Muscle layer of colon (tissue), 2 donors: ENCODE measurements around the gene NME9.
A peak's percentile ranks its signal among the peaks of the same experiment; 100 is the strongest.

Experiments used
- H3K27ac ChIP-seq: one replicate; pipeline ENCODE4 v1.7.0; 2013; ENCODE audit warnings: low read depth, mild to moderate bottlenecking, low read length, moderate library complexity
- H3K27me3 ChIP-seq, 2 donors: one replicate each; pipeline ENCODE4 v1.7.0; 2013; ENCODE audit warnings: low read length in 2 of 2, mild to moderate bottlenecking in 2 of 2; ENCODE audit not compliant: insufficient read depth in 2 of 2, control insufficient read depth in 1 of 2
- H3K36me3 ChIP-seq: one replicate; pipeline ENCODE4 v1.7.0; 2013; ENCODE audit warnings: mild to moderate bottlenecking, low read length; ENCODE audit not compliant: insufficient read depth
- H3K4me1 ChIP-seq: one replicate; pipeline ENCODE4 v1.7.0; 2013; ENCODE audit warnings: mild to moderate bottlenecking, low read length; ENCODE audit not compliant: insufficient read depth
- H3K4me3 ChIP-seq, 2 donors: one replicate each; pipeline ENCODE4 v1.7.0; 2013; ENCODE audit warnings: low read length in 2 of 2, low read depth in 1 of 2, mild to moderate bottlenecking in 1 of 2, moderate library complexity in 1 of 2
- H3K9ac ChIP-seq: one replicate; pipeline ENCODE4 v1.7.0; 2013; ENCODE audit warnings: low read length
- H3K9me3 ChIP-seq: one replicate; pipeline ENCODE4 v1.7.0; 2013; ENCODE audit warnings: mild to moderate bottlenecking, low read length
- donor health status: abdominal sarcoma.
- donor health status: Adenocarcinoma of cecum.

Gene NME9

GRCh38 chr3:138359919-138360868 is 30.5 kb upstream of the NME9 start:
- no peak overlapping the region for H3K9ac ChIP-seq
- no peaks in the 10 kb centered on the region for H3K27me3 ChIP-seq
- H3K36me3 ChIP-seq, result no peaks in the 10 kb centered on the region
- H3K4me1 ChIP-seq, result peaks cover 16% of the 10 kb centered on the region
- H3K27ac ChIP-seq, result no peak overlapping the region
- no peaks in the 10 kb centered on the region for H3K9me3 ChIP-seq
- no peak overlapping the region for H3K4me3 ChIP-seq

GRCh38 chr3:138359148-138359918 is 29.7 kb upstream of the NME9 start:
- Histone ChIP-seq H3K27ac (no peak overlapping the region), H3K9ac (no peak overlapping the region), H3K4me3 (no peak overlapping the region), H3K4me1 (peaks cover 15% of the 10 kb centered on the region), H3K9me3 (no peaks in the 10 kb centered on the region), H3K27me3 (no peaks in the 10 kb centered on the region), H3K36me3 (no peaks in the 10 kb centered on the region)

DNA sequence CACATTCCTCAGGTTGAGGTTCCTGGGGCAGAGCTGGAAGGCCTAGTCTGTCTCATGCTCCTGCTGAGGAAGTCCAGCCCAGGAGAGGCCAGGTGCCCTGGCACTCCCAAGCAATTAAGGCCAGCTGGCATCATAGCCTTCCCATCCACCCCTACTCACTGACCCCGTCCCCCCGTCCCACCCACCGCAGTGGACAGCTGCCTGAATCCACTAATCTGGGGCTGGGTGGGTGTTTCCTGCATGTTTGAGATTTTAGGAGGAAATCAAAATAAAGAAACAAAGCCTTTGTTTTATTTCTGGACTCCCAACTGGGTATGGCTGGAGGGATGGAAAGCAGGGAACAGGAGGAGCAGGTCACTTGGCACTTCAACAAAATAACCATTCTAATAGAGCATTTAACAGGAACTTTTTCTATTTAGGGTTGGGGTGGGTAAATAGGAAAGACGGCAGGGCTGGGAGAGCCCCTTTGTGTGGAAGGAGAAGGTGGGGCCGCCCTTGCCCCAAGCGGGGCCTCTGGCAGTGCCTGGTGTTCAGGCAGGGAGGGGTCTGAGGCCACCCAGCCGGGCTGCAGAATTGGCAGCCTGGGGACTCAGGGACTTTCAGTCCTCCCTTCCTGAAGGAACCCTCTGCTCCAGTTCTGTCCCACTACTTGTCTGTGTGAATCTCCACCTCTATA is 27.2 kb upstream of the NME9 start:
- no peak overlapping the region for H3K9ac ChIP-seq
- H3K27ac ChIP-seq, result no peak overlapping the region
- H3K4me1 ChIP-seq, result peaks cover 15% of the 10 kb centered on the region

DNA sequence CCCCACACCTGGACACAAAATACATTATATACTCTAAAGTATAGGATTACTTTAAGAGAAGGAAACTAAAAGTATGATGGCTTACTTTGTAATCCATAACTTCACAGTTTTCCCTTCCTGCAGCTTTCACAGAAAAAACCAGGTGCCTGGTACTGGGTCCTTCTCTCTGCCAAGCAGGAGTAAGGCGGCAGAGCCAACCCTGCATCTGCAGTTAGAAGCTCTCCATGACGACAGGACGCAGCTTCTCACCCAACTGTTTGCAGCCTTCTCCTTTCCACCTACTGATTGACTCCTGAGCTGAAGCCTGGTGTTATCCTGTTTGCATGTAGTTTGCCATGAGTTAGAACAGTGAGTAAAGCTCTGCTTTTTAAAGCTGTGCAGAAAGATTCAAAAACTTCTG is 25.4 kb upstream of the NME9 start:
- H3K4me1 ChIP-seq, result peaks cover 21% of the 10 kb centered on the region

More for the DNA sequence above, 27.2 kb upstream of the NME9 start:
- no peak overlapping the region for H3K4me3 ChIP-seq
- H3K9me3 ChIP-seq, result no peaks in the 10 kb centered on the region
- no peaks in the 10 kb centered on the region for H3K27me3 ChIP-seq
- no peaks in the 10 kb centered on the region for H3K36me3 ChIP-seq

DNA sequence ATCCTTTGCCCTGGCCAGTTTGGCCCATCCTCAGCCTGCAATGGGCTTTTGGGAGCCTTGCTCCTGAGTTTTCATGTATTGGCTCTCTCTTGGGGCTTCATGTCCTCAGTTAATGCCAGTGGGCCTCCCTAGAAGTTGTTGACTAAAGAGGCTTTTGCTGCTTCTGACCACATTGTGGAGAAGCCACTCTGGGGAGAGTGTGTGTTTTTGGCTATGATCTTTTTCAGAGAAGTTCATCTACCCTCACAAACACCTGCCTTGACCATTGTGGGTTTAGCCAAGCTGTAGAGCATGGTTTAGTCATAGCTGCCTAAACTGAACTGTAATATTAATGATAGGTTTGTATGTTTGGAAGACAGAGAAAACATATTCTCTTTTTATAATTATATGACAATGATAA is 24.7 kb upstream of the NME9 start:
- no peaks in the 10 kb centered on the region for H3K9me3 ChIP-seq
- no peaks in the 10 kb centered on the region for H3K36me3 ChIP-seq
- H3K4me3 ChIP-seq, result no peak overlapping the region
- peaks cover 24% of the 10 kb centered on the region for H3K4me1 ChIP-seq
- no peak overlapping the region for H3K27ac ChIP-seq
- no peaks in the 10 kb centered on the region for H3K27me3 ChIP-seq
- no peak overlapping the region for H3K9ac ChIP-seq

More for the DNA sequence above, 25.4 kb upstream of the NME9 start:
- Histone ChIP-seq H3K27me3 (no peaks in the 10 kb centered on the region), H3K9ac (no peak overlapping the region), H3K27ac (no peak overlapping the region), H3K36me3 (no peaks in the 10 kb centered on the region), H3K4me3 (no peak overlapping the region), H3K9me3 (no peaks in the 10 kb centered on the region)

GRCh38 chr3:138351916-138352550 is 22.4 kb upstream of the NME9 start:
- peaks cover 16% of the 10 kb centered on the region for H3K4me1 ChIP-seq
- no peaks in the 10 kb centered on the region for H3K9me3 ChIP-seq
- no peak overlapping the region for H3K4me3 ChIP-seq
- H3K27ac ChIP-seq, result no peak overlapping the region
- H3K9ac ChIP-seq, result no peak overlapping the region
- no peaks in the 10 kb centered on the region for H3K27me3 ChIP-seq
- H3K36me3 ChIP-seq, result no peaks in the 10 kb centered on the region

- Histone ChIP-seq H3K9me3 (no peaks in the 10 kb centered on the region), H3K9ac (no peak overlapping the region), H3K27me3 (no peaks in the 10 kb centered on the region), H3K4me1 (peaks cover 16% of the 10 kb centered on the region), H3K36me3 (no peaks in the 10 kb centered on the region), H3K27ac (no peak overlapping the region), H3K4me3 (no peak overlapping the region)
These were observed 21.5 kb upstream of the NME9 start for GRCh38 chr3:138351151-138351550.

DNA sequence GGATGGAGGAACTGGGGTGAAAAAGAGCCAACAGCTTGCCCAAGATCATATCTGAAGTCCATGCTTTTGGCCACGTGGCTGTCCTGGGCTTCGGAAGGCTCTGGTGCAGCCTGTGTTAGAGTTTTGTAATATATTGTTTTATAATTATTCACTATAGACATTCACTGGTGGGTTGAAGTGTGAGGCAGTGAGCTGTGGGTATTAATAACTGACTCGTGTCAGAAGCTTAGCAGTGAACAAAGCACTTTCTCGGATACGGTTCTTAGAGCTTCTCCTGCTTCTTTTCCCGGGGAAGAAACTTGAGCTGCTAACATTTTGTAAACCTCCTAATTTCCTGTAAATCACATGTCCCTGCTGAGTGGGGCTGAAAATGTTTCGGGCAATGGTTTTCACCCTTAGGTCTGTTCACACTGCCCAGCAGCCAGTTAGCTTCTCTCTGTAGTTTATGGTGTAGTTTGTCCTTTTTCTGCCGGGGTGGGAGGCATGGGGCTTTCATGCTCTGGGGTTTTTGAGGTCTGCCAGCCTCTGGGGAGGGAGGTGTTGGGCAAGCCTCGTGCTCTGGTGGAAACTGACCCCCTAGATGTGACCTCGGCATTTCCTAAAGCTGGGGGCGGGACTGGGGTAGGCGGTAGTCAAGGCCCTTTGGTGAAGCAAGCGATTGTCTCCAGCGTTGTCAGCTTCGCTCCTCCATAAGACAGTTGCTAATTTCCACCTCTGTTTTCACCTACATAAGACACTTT is 20.4 kb upstream of the NME9 start:
- Histone ChIP-seq H3K4me1 (peaks cover 16% of the 10 kb centered on the region), H3K9ac (peak overlapping the region; percentile 14), H3K9me3 (no peaks in the 10 kb centered on the region), H3K4me3 (peak overlapping the region; percentile 4 to 76), H3K27me3 (no peaks in the 10 kb centered on the region), H3K27ac (peak overlapping the region; percentile 88), H3K36me3 (no peaks in the 10 kb centered on the region)

GRCh38 chr3:138348754-138349739 is 19.4 kb upstream of the NME9 start:
- peak overlapping the region; percentile 88 for H3K27ac ChIP-seq
- H3K27me3 ChIP-seq, result no peaks in the 10 kb centered on the region
- no peaks in the 10 kb centered on the region for H3K36me3 ChIP-seq
- H3K9me3 ChIP-seq, result no peaks in the 10 kb centered on the region
- peaks cover 16% of the 10 kb centered on the region for H3K4me1 ChIP-seq
- H3K4me3 ChIP-seq, result peak overlapping the region; percentile 76 to 88
- H3K9ac ChIP-seq, result peak overlapping the region; percentile 14
